ENCODE measurements around the gene PPP2R5C.

DNA sequence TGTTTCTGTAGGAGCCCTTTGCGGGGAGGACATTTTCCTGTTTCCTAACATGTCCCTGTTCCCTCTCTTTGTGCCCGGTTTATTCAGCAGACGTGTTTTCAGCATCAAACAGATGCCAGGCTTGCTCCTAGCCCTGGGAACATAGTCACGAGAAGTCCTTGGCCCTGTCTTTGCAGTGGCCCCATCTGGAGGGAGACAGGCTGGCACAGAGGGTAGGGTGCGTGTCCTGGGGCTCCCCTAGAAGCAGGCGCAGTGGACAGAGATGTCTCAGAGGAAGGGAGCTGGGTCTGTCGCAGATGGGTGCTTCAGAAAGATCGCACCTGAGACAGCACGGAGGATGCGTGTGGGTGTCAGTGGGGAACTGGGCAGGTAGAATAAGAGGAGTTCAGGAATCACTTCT lies 127.9 kb downstream of the PPP2R5C start:
- TF ChIP-seq, protein P1, sequence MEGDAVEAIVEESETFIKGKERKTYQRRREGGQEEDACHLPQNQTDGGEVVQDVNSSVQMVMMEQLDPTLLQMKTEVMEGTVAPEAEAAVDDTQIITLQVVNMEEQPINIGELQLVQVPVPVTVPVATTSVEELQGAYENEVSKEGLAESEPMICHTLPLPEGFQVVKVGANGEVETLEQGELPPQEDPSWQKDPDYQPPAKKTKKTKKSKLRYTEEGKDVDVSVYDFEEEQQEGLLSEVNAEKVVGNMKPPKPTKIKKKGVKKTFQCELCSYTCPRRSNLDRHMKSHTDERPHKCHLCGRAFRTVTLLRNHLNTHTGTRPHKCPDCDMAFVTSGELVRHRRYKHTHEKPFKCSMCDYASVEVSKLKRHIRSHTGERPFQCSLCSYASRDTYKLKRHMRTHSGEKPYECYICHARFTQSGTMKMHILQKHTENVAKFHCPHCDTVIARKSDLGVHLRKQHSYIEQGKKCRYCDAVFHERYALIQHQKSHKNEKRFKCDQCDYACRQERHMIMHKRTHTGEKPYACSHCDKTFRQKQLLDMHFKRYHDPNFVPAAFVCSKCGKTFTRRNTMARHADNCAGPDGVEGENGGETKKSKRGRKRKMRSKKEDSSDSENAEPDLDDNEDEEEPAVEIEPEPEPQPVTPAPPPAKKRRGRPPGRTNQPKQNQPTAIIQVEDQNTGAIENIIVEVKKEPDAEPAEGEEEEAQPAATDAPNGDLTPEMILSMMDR (IDR thresholded peaks at IDR 0.05; ENCODE audit: low read depth, low read length, poor library complexity, severe bottlenecking) = no peak
- no peak for TF ChIP-seq EZH2phosphoT487 (IDR thresholded peaks at IDR 0.05; ENCODE audit: borderline replicate concordance, low read length)

Data from DOHH2 (cell line).